C4-2B (cell line): ENCODE data around the gene JARID2.

Source experiments
- ZFX ChIP-seq: fragments of 450-650 bp; IDR thresholded peaks from 2 replicates; pipeline ENCODE4 v1.6.1; 2017
- TF ChIP-seq, protein P1 (sequence below): fragments of 450-650 bp; conservative IDR thresholded peaks from 2 replicates; pipeline ENCODE4 v1.5.1; 2017; ENCODE audit warnings: mild to moderate bottlenecking

DNA sequence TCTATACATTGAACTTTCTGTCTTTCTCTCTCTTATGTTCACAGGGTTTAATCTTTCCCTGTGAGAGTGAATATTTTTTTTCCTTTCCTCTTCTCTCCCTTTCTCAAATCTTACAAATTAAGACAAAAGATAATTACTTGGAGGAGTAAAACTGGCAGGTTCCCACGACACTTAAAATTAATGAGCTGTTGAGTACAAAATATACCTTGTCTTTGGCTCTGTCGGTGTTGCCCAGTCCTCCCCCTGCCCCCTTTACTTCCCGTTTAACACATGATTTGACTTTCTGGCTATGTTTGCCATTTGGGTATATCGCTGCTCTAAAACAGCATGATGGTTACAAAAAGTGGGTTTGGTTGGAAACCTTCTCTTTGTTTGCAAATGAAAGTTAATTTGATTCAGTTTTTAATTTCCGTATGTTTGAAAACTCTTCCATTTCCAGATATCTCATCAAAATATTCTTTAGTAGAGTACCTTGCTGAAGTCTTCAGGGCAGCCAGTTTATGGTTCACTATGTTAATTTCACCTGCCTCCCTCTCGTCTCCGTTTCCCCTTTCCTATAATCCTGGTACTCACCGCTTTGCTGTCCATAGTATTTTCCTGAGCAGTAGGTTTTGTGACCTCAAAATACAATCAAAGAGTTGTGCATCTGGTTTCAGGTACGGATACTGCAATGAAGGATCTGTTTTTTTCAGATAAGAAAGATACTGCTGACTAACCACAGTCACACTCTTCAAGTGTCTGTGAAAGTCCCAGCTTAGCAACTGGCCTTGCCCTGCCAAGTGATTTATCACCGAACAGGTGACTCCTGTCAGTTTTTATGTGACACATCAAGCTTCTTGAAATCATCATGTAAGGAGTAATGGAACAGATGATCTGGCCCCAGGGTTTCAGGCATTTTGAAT is 235.8 kb downstream of the JARID2 start:
- TF ChIP-seq, protein P1, sequence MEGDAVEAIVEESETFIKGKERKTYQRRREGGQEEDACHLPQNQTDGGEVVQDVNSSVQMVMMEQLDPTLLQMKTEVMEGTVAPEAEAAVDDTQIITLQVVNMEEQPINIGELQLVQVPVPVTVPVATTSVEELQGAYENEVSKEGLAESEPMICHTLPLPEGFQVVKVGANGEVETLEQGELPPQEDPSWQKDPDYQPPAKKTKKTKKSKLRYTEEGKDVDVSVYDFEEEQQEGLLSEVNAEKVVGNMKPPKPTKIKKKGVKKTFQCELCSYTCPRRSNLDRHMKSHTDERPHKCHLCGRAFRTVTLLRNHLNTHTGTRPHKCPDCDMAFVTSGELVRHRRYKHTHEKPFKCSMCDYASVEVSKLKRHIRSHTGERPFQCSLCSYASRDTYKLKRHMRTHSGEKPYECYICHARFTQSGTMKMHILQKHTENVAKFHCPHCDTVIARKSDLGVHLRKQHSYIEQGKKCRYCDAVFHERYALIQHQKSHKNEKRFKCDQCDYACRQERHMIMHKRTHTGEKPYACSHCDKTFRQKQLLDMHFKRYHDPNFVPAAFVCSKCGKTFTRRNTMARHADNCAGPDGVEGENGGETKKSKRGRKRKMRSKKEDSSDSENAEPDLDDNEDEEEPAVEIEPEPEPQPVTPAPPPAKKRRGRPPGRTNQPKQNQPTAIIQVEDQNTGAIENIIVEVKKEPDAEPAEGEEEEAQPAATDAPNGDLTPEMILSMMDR, result no peak
- TF ChIP-seq ZFX, result no peak
